GM12864 (cell line): Measurements from ENCODE around the gene CYSTM1.
"Not testable (repeated sequence)": the region's sequence is repeated elsewhere in the genome, so short reads cannot be mapped to it uniquely, and the experiment has no call there.

ENCODE experiments used
- DNase-seq: peaks from one replicate; pipeline ENCODE4 v3.0.0-alpha.2; 2011; ENCODE audit warnings: low read depth
- H3K4me3 ChIP-seq: 2 replicates; pipeline ENCODE4 v1.5.1; 2011; ENCODE audit warnings: mild to moderate bottlenecking, low read depth, low read length, control low read depth
- CTCF ChIP-seq: IDR thresholded peaks from 2 replicates; pipeline ENCODE4 v1.5.1; 2011; ENCODE audit warnings: low read depth, mild to moderate bottlenecking, moderate library complexity, low read length, control low read depth, inconsistent platforms; ENCODE audit errors: missing control alignments

The CYSTM1 gene

GRCh38 chr5:140150201-140150600, 24.8 kb upstream of the CYSTM1 start:
- no peak for DNase-seq
- no peak for TF ChIP-seq CTCF
- no peak overlapping the region for H3K4me3 ChIP-seq

- no peak for DNase-seq
- TF ChIP-seq CTCF: no peak
- no peak overlapping the region for H3K4me3 ChIP-seq
These were observed 23.6 kb upstream of the CYSTM1 start for GRCh38 chr5:140151144-140152021.

GRCh38 chr5:140152022-140152999, 22.7 kb upstream of the CYSTM1 start:
- TF ChIP-seq CTCF: no peak
- no peak overlapping the region for H3K4me3 ChIP-seq
- DNase-seq: no peak

GRCh38 chr5:140153255-140153654, 21.7 kb upstream of the CYSTM1 start:
- no peak for TF ChIP-seq CTCF

GRCh38 chr5:140153905-140154304, 21.1 kb upstream of the CYSTM1 start:
- H3K4me3 ChIP-seq: no peak overlapping the region
- TF ChIP-seq CTCF: no peak
- DNase-seq: no peak

More at GRCh38 chr5:140153255-140153654, 21.7 kb upstream of the CYSTM1 start:
- no peak overlapping the region for H3K4me3 ChIP-seq
- no peak for DNase-seq

GRCh38 chr5:140154710-140155381, 20.1 kb upstream of the CYSTM1 start:
- not testable (repeated sequence) for H3K4me3 ChIP-seq, DNase-seq
